ENCODE results near the gene PIGC. TPM values are rescaled to one million over a fixed set of nuclear protein-coding genes. Genes with fewer than 3 reads are reported as not detected.
A peak's percentile ranks its signal among the peaks of the same experiment; 100 is the strongest.

The PIGC gene
- polyA plus RNA-seq, 2 donors: 15.1 to 15.6 TPM

- WGBS, 2 donors: 67 to 68% methylated on average over 2 of the region's 2 CpGs
- H3K27me3 ChIP-seq (ENCODE audit: control insufficient read depth in 1 of 2, insufficient read depth in 2 of 2, low read length in 2 of 2): no peaks in the 10 kb centered on the region
- H3K27ac ChIP-seq (ENCODE audit: low read depth in 2 of 2, low read length in 1 of 2): no peak overlapping the region
- no peaks in the 10 kb centered on the region for H3K36me3 ChIP-seq (ENCODE audit: control insufficient read depth in 2 of 2, insufficient read depth in 2 of 2, low read length in 1 of 2)
- H3K4me1 ChIP-seq (ENCODE audit: control insufficient read depth in 2 of 2, insufficient read depth in 2 of 2, low read length in 1 of 2): peaks cover 0 to 3% of the 10 kb centered on the region in 2 donors
- H3K9me3 ChIP-seq (ENCODE audit: control insufficient read depth in 2 of 2, insufficient read depth in 1 of 2, low read depth in 1 of 2, low read length in 1 of 2): no peaks in the 10 kb centered on the region
- no peak overlapping the region for H3K4me3 ChIP-seq (ENCODE audit: low read depth in 1 of 2, low read length in 2 of 2)
Measured at GRCh38 chr1:172397633-172398032, 46.2 kb downstream of the PIGC start.

DNA sequence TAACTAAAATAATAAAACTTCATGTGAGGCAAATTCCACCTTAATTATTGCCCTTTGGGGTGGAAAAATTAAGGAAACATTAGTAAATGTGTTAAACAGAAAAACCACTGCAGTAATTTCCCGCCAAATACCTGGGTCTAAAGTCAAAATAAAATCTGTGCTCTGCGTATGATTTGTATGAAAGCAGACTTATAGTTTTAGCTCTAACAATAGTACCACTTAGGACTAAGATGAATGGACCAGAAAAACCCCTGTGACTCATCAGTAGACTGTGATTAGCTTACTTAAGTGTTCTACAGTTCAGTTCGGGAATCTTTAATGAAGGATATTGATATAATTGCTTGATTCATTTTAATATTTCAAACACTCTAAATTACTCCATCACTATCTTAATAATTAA lies 46.6 kb downstream of the PIGC start:
- H3K4me1 ChIP-seq (ENCODE audit: control insufficient read depth in 2 of 2, insufficient read depth in 2 of 2, low read length in 1 of 2): peaks cover 0 to 3% of the 10 kb centered on the region in 2 donors
- no peak overlapping the region for H3K27ac ChIP-seq (ENCODE audit: low read depth in 2 of 2, low read length in 1 of 2)
- H3K36me3 ChIP-seq (ENCODE audit: control insufficient read depth in 2 of 2, insufficient read depth in 2 of 2, low read length in 1 of 2): no peaks in the 10 kb centered on the region
- H3K9me3 ChIP-seq (ENCODE audit: control insufficient read depth in 2 of 2, insufficient read depth in 1 of 2, low read depth in 1 of 2, low read length in 1 of 2): no peaks in the 10 kb centered on the region
- H3K4me3 ChIP-seq (ENCODE audit: low read depth in 1 of 2, low read length in 2 of 2): no peak overlapping the region
- no peaks in the 10 kb centered on the region for H3K27me3 ChIP-seq (ENCODE audit: control insufficient read depth in 1 of 2, insufficient read depth in 2 of 2, low read length in 2 of 2)
- 21 to 44% methylated on average over 3 of the region's 3 CpGs for WGBS, 2 donors

DNA sequence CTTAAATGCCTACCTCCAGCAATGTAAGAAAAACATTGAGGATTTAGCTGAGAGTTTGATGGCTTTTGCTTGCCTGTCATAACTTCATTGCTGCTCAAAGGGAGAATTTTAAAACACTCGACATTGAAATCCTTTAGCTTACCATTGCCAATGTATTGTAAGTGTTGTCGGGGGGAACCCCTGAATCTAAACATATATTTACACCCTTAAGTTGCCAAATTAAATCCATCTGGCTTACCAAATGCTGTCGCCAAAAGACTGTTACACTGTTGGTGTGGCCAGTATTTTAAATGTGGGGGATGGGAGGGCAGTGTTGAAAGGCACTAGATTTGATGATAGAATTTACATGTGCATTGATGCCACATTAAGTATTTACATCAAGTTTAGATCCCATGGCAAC lies 48.3 kb downstream of the PIGC start:
- H3K9me3 ChIP-seq (ENCODE audit: control insufficient read depth in 2 of 2, insufficient read depth in 1 of 2, low read depth in 1 of 2, low read length in 1 of 2): no peaks in the 10 kb centered on the region
- H3K36me3 ChIP-seq (ENCODE audit: control insufficient read depth in 2 of 2, insufficient read depth in 2 of 2, low read length in 1 of 2): no peaks in the 10 kb centered on the region
- H3K27ac ChIP-seq (ENCODE audit: low read depth in 2 of 2, low read length in 1 of 2): no peak overlapping the region
- 79 to 85% methylated on average over 3 of the region's 3 CpGs for WGBS, 2 donors
- peaks cover 0 to 3% of the 10 kb centered on the region in 2 donors for H3K4me1 ChIP-seq (ENCODE audit: control insufficient read depth in 2 of 2, insufficient read depth in 2 of 2, low read length in 1 of 2)
- no peak overlapping the region for H3K4me3 ChIP-seq (ENCODE audit: low read depth in 1 of 2, low read length in 2 of 2)
- no peaks in the 10 kb centered on the region for H3K27me3 ChIP-seq (ENCODE audit: control insufficient read depth in 1 of 2, insufficient read depth in 2 of 2, low read length in 2 of 2)

DNA sequence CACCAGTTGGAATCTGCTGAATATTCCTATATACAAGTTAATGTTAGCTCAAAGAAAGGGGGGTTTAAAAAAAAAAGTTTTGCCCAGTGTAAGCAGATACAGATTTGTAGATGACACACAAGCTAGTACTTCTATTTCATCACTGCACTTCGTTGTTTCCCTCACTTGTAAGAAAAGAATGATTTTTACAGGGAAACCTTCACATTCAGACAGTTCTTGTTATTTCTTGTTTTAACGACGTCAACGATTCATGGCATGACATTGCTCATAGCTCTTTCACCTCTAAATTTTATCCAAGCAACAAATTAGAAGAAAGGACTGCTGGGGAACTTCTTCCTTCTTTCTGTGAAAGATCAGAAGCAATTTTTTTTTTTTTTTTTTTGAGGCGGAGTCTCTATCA lies 49.1 kb downstream of the PIGC start:
- Histone ChIP-seq H3K27me3 (ENCODE audit: control insufficient read depth in 1 of 2, insufficient read depth in 2 of 2, low read length in 2 of 2) (no peaks in the 10 kb centered on the region), H3K4me1 (ENCODE audit: control insufficient read depth in 2 of 2, insufficient read depth in 2 of 2, low read length in 1 of 2) (peaks cover 0 to 3% of the 10 kb centered on the region in 2 donors), H3K36me3 (ENCODE audit: control insufficient read depth in 2 of 2, insufficient read depth in 2 of 2, low read length in 1 of 2) (no peaks in the 10 kb centered on the region), H3K27ac (ENCODE audit: low read depth in 2 of 2, low read length in 1 of 2) (peak overlapping the region in 1 of 2 donors; percentile 49), H3K9me3 (ENCODE audit: control insufficient read depth in 2 of 2, insufficient read depth in 1 of 2, low read depth in 1 of 2, low read length in 1 of 2) (no peaks in the 10 kb centered on the region), H3K4me3 (ENCODE audit: low read depth in 1 of 2, low read length in 2 of 2) (no peak overlapping the region)
- WGBS, 2 donors: 70 to 81% methylated on average over 5 of the region's 5 CpGs

- Histone ChIP-seq H3K4me3 (ENCODE audit: low read depth in 1 of 2, low read length in 2 of 2) (no peak overlapping the region), H3K9me3 (ENCODE audit: control insufficient read depth in 2 of 2, insufficient read depth in 1 of 2, low read depth in 1 of 2, low read length in 1 of 2) (no peaks in the 10 kb centered on the region), H3K36me3 (ENCODE audit: control insufficient read depth in 2 of 2, insufficient read depth in 2 of 2, low read length in 1 of 2) (no peaks in the 10 kb centered on the region), H3K27ac (ENCODE audit: low read depth in 2 of 2, low read length in 1 of 2) (peak overlapping the region; percentile 40 to 49), H3K27me3 (ENCODE audit: control insufficient read depth in 1 of 2, insufficient read depth in 2 of 2, low read length in 2 of 2) (no peaks in the 10 kb centered on the region), H3K4me1 (ENCODE audit: control insufficient read depth in 2 of 2, insufficient read depth in 2 of 2, low read length in 1 of 2) (peaks cover 0 to 3% of the 10 kb centered on the region in 2 donors)
- WGBS, 2 donors: 28 to 31% methylated on average over 4 of the region's 4 CpGs
Measured at GRCh38 chr1:172394141-172394751, 49.6 kb downstream of the PIGC start.

- Histone ChIP-seq H3K27ac (ENCODE audit: low read depth in 2 of 2, low read length in 1 of 2) (no peak overlapping the region), H3K27me3 (ENCODE audit: control insufficient read depth in 1 of 2, insufficient read depth in 2 of 2, low read length in 2 of 2) (no peaks in the 10 kb centered on the region), H3K9me3 (ENCODE audit: control insufficient read depth in 2 of 2, insufficient read depth in 1 of 2, low read depth in 1 of 2, low read length in 1 of 2) (no peaks in the 10 kb centered on the region), H3K4me3 (ENCODE audit: low read depth in 1 of 2, low read length in 2 of 2) (no peak overlapping the region), H3K36me3 (ENCODE audit: control insufficient read depth in 2 of 2, insufficient read depth in 2 of 2, low read length in 1 of 2) (no peaks in the 10 kb centered on the region), H3K4me1 (ENCODE audit: control insufficient read depth in 2 of 2, insufficient read depth in 2 of 2, low read length in 1 of 2) (peaks cover 0 to 3% of the 10 kb centered on the region in 2 donors)
- 82 to 87% methylated on average over 5 of the region's 5 CpGs for WGBS, 2 donors
Measured at GRCh38 chr1:172393354-172393753, 50.5 kb downstream of the PIGC start.

DNA sequence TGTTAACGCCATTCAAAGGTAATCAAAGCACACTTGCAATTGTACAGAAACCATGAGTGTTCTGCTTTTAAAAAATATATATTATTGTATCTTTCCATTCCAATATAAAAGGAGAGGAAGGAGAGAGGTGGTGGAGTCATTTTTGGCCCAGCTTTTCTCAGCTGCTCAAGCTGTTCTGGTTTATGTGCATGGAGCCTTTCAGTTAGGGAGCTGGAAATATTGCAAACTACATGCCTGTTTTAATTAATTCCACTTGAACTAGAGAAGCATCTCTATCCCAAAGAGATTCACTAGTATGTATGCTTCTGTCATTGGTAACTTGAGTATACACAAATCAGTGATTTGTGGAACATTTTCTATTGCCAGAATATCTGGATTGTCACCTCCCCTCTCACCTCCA lies 51.9 kb downstream of the PIGC start:
- 94 to 98% methylated on average over 1 of the region's 1 CpG for WGBS, 2 donors
- no peaks in the 10 kb centered on the region for H3K9me3 ChIP-seq (ENCODE audit: control insufficient read depth in 2 of 2, insufficient read depth in 1 of 2, low read depth in 1 of 2, low read length in 1 of 2)
- H3K4me3 ChIP-seq (ENCODE audit: low read depth in 1 of 2, low read length in 2 of 2): no peak overlapping the region
- peaks cover 0 to 3% of the 10 kb centered on the region in 2 donors for H3K4me1 ChIP-seq (ENCODE audit: control insufficient read depth in 2 of 2, insufficient read depth in 2 of 2, low read length in 1 of 2)
- no peaks in the 10 kb centered on the region for H3K27me3 ChIP-seq (ENCODE audit: control insufficient read depth in 1 of 2, insufficient read depth in 2 of 2, low read length in 2 of 2)
- H3K27ac ChIP-seq (ENCODE audit: low read depth in 2 of 2, low read length in 1 of 2): no peak overlapping the region
- no peaks in the 10 kb centered on the region for H3K36me3 ChIP-seq (ENCODE audit: control insufficient read depth in 2 of 2, insufficient read depth in 2 of 2, low read length in 1 of 2)

Other genes starting within 250 kb of the PIGC start
- not detected for gene C1orf105, start 23.4 kb downstream of the PIGC start, polyA plus RNA-seq
- 10 to 100 TPM in 1 of 2 donors, 1 to 10 TPM in 1; 4.9 to 10.9 TPM for gene SUCO, start 89.1 kb upstream of the PIGC start, polyA plus RNA-seq
- under 1 TPM; 0.19 to 0.28 TPM for gene FASLG, start 215.0 kb upstream of the PIGC start, polyA plus RNA-seq

Measured in esophagus (tissue), 2 donors.